Kidney capillary endothelial cell (primary cell): Measurements from ENCODE around the gene ADAMTS20.

Experiments
- DNase-seq: peaks from one replicate; pipeline ENCODE4 v3.0.0-alpha.2; 2018; ENCODE audit warnings: low spot score

ADAMTS20 gene

GRCh38 chr12:43482311-43483085 is 69.5 kb downstream of the ADAMTS20 start:
- no peak for DNase-seq

- DNase-seq, result no peak
Measured at GRCh38 chr12:43480591-43480990, 71.4 kb downstream of the ADAMTS20 start.

- no peak for DNase-seq
Measured at GRCh38 chr12:43462741-43463140, 89.3 kb downstream of the ADAMTS20 start.

GRCh38 chr12:43462080-43462479 is 89.9 kb downstream of the ADAMTS20 start:
- no peak for DNase-seq

DNA sequence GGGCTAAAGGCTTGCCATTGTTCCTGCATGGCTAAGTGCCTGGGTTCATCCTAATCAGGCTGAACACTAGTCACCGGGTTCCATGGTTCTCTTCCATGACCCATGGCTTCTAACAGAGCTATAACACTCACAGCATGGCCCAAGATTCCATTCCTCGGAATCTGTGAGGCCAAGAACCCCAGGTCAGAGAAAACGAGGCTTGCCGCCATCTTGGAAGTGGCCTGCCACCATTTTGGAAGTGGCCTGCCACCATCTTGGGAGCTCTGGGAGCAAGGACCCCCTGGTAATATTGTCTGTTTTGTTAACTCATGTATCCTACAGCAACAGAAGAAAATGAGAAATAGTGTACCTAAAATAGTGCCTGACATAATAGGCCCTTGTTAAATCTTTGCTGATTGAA is 92.7 kb downstream of the ADAMTS20 start:
- DNase-seq, result no peak

DNA sequence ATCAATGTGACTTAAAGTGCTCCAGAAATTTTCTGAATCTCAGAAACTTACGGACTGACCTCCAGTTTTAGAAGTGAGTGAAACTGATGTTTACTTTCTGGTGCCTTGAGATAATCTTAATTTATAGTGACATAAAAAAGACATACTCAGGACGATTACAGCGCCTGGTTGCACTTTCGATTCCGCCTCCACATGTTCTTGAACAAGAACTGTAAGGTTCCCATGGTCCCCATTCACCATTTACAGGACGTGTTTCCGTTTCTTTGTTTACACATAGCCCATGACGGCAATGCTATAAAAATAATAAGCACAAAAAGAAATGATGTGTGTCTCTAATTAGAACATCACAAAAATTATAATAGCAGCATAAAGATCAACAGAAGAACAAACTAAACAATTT is 98.2 kb downstream of the ADAMTS20 start:
- DNase-seq, result no peak

DNA sequence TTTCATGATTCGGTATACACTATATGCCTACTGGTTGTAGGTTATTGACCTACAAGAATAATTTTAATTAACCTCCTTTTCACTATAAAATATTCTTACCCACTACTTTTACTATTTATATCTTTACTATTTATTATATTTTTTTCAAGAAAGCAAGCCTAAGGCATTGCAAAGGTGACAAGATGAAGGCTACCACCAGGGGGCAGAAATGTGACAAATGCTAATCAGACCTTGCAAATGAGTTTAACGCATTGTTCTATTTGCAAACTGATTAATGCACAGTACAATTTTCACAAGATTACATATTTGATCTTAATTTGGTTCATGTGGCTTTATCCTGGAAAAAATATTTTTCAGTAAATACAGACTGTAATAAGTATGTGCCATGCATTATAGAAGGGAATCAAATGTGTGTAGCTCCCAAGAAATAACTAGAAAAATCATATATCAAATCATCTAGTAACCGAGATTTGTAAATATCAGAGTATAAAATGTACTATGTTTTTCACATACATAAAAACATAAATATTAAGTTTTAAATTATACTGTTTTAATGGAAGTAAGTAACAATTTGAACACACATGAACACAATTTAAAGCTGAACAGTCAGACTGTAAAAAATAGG is 107.0 kb downstream of the ADAMTS20 start:
- DNase-seq, result peak; percentile 60

GRCh38 chr12:43436597-43436996 is 115.4 kb downstream of the ADAMTS20 start:
- DNase-seq, result no peak

- DNase-seq, result no peak
Measured at GRCh38 chr12:43434614-43435013, 117.4 kb downstream of the ADAMTS20 start.

- no peak for DNase-seq
Measured at GRCh38 chr12:43428088-43428600, 123.9 kb downstream of the ADAMTS20 start.

GRCh38 chr12:43425361-43425760 is 126.6 kb downstream of the ADAMTS20 start:
- DNase-seq, result no peak

DNA sequence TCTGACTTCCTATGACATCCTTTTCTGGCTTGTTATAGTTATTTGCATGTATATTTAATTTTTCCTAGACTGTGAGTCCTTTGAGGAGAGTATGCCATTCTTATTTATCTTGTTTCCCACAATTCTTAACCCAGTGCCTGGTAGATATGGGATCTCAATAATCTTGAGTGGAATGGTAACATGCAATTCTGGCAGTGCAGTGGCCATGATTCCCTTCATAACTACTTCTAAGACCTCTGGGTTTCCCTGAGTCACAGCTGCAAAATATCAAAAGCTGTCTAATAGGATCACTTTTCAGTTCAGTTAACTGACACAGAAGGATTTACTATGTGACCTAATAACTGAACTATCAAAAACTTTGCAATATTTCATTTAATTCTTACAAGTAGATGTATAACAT is 135.0 kb downstream of the ADAMTS20 start:
- DNase-seq, result no peak

GRCh38 chr12:43407816-43408645 is 144.0 kb downstream of the ADAMTS20 start:
- DNase-seq, result no peak

DNA sequence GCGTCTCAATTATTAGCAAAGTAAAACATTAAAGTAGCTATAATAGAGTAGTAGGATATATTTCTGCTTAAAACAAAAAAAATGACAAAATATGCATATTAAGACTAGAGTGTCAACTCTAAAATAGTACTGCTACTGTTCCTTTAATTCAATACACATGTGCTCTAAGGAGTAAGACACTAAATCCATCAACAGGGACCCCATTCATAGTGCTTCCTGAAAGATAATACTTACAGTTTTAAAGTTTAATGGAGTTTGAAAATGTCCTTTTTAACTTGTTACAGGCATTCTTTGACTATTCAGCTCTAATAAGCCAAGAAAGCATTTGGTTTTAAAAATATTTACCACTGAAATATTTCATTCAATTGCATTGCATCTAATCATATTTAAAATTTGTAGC is 145.2 kb downstream of the ADAMTS20 start:
- DNase-seq, result no peak

- no peak for DNase-seq
Measured at GRCh38 chr12:43402436-43402835, 149.6 kb downstream of the ADAMTS20 start.

DNA sequence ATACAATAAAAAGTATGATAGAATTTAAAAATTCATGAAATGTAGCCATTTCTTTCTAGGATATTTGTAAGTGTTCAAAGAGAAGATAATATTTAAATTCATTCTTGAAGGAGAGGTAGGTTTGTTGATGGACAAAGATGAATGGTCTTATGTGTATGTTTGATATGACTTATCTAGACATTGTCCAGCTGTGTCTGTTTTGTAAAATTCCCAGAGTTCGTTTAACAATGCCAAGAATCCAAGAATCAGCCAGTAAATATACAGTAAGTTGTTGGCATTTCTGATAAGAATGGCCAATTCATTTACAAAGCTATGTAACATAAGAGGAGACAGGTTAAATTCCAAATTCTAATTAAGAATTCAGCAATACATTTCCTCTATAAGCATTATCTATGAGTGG is 150.9 kb downstream of the ADAMTS20 start:
- DNase-seq, result no peak

GRCh38 chr12:43396671-43397070 is 155.3 kb downstream of the ADAMTS20 start:
- DNase-seq, result no peak

DNA sequence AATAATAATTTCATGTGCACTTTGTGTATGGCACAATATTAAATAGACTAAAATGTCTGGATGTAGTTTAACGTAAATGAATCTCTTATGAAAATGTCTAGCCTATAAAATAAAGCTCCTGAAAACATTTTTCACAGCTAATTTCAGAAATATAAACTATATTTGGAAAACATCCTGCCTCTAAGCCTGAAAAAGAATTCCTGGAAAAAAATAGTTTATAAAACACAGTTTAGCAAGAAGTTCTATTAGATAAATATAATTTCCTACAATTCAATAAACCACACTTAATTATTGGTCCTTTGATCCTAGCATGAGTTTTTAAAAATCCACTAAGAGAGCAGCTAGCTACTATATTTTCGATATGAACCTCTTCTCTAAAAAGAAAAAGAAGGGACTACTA is 159.9 kb downstream of the ADAMTS20 start:
- DNase-seq, result no peak

DNA sequence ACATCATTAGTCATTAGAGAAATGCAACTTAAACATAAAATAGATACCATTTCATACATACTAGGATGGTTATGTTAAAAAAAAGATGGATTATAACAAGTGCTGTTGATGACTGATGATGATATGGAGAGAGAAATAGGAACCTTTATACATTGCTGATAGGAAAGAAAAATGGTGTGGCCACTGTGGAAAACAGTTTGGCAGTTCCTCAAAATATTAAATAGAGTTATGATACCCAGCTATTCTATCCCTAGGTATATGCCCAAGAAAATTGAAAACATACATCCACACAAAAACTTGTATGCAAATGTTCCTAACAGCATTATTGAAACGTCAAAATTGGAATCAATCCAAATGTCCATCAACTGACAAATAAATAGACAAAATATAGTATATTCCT is 170.1 kb downstream of the ADAMTS20 start:
- no peak for DNase-seq

DNA sequence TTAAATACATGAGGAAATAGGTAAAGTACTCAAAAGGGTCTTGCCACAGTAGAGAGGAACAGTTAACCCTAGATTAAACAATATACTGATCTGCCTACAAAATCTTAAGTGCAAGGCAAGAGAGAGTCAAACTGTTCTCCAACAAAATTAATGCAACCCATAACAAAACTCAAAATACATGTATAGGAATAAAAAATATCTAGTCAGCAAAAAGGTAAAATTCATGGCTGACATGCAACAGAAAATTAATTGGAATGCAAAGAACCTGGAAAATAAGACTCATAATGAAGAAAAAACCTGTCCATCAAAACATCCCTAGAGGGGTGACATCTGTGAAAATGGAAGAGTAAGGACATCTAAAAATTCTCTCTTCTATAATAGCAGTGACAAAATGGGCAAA is 173.6 kb downstream of the ADAMTS20 start:
- DNase-seq, result no peak

GRCh38 chr12:43370263-43370662 is 181.7 kb downstream of the ADAMTS20 start:
- no peak for DNase-seq

GRCh38 chr12:43362910-43363694 is 188.9 kb downstream of the ADAMTS20 start:
- DNase-seq, result no peak
